Stomach (tissue), 4 donors: ENCODE measurements around the gene RSPH10B.

Experiments used
- EP300 ChIP-seq: sonication (generic); formaldehyde crosslinking; IDR thresholded peaks from one replicate; pipeline ENCODE4 v1.6.1; 2017; ENCODE audit warnings: antibody characterized with exemption
- POLR2A ChIP-seq, 4 donors: fragments of 450-650 bp; IDR thresholded peaks; one replicate each; pipeline ENCODE4 v1.6.1; 2016; ENCODE audit warnings: antibody characterized with exemption in 4 of 4, control low read depth in 2 of 4, mild to moderate bottlenecking in 1 of 4, moderate library complexity in 1 of 4
- POLR2AphosphoS5 ChIP-seq, 3 donors: sonication (generic); formaldehyde crosslinking; IDR thresholded peaks; one replicate each; pipeline ENCODE4 v1.6.1; 2016; ENCODE audit warnings: antibody characterized with exemption in 3 of 3
- TF ChIP-seq, protein P1 (sequence below), 7 experiments: fragments of 450-650 bp in 4 of 7; fragments of 200-600 bp in 3 of 7; sonication (generic) in 3 of 7; IDR thresholded peaks; one replicate each; pipeline ENCODE4 v1.5.1; 2016 to 2019; ENCODE audit warnings: antibody characterized with exemption in 7 of 7, control low read depth in 2 of 7, mild to moderate bottlenecking in 1 of 7

DNA sequence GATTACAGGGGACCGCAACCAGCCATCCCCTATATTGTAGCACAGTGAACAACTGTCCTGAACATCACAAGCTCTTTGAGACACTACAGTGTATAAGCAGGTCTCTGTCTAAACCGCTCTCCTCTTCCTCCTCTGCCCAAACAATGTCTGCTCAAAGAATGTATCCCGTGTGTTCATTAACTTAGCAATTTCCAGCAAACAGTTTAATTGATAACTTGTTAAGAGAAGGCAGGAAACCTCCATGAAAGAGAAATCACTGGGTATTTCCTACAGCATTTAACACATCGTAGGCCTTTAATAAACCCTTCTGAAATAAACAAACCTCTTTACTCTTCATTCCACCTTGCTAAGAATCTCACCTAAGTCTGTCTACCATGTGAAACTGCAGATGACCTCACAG is 36.9 kb upstream of the RSPH10B start:
- TF ChIP-seq, protein P1, sequence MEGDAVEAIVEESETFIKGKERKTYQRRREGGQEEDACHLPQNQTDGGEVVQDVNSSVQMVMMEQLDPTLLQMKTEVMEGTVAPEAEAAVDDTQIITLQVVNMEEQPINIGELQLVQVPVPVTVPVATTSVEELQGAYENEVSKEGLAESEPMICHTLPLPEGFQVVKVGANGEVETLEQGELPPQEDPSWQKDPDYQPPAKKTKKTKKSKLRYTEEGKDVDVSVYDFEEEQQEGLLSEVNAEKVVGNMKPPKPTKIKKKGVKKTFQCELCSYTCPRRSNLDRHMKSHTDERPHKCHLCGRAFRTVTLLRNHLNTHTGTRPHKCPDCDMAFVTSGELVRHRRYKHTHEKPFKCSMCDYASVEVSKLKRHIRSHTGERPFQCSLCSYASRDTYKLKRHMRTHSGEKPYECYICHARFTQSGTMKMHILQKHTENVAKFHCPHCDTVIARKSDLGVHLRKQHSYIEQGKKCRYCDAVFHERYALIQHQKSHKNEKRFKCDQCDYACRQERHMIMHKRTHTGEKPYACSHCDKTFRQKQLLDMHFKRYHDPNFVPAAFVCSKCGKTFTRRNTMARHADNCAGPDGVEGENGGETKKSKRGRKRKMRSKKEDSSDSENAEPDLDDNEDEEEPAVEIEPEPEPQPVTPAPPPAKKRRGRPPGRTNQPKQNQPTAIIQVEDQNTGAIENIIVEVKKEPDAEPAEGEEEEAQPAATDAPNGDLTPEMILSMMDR (IDR thresholded peaks at IDR 0.05) = no peak
- TF ChIP-seq EP300 (no peak), POLR2A (IDR thresholded peaks at IDR 0.05) (no peak), POLR2AphosphoS5 (IDR thresholded peaks at IDR 0.05) (no peak)
